PC-9 (cell line): ENCODE results near the gene CILP2.

Experiments used
- EZH2 ChIP-seq: fragments of 200-600 bp; sonication (generic); IDR thresholded peaks from 2 replicates; pipeline ENCODE4 v1.8.0; 2017; ENCODE audit warnings: antibody characterized with exemption, low read depth
- TF ChIP-seq, protein P1 (sequence below): fragments of 200-600 bp; sonication (generic); conservative IDR thresholded peaks from 2 replicates; pipeline ENCODE4 v1.6.1; 2017; ENCODE audit warnings: mixed run types, antibody characterized with exemption, mild to moderate bottlenecking, moderate library complexity

DNA sequence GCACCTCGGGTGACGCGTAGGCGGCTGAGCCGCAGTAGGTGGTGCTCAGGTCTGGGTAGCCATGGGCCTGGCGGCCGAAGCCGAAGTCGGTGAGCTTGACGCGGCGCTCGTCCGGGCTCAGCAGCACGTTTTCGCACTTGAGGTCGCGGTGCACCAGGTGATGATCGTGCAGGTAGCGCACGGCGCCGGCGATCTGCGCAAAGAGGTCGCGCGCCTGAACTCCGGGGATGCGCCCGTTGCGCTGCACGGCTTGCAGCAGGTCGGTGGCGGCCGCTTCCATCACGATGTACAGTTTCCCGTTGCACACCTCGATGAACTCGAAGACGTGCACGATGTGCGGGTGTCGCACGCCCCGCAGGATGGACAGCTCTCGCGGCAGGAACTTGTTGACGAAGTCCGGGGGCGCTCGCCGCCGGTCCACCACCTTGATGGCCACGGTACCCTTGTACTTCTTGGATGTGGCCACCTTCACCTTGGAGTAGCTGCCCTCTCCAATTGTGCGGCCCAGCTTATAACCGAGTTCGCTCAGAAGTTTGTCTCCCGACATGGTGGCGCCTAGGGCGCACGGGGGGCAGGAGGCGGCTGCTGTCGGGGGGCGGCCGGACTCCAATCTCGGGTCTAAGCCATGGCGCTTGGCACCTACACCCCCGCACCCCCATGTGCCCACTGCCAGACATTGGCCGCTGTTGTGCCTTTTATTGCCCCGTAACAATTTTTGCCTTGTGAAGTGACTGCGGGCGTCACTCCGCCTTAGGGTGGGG, 23.0 kb upstream of the CILP2 start, which contains the start of gene TSSK6:
- TF ChIP-seq, protein P1, sequence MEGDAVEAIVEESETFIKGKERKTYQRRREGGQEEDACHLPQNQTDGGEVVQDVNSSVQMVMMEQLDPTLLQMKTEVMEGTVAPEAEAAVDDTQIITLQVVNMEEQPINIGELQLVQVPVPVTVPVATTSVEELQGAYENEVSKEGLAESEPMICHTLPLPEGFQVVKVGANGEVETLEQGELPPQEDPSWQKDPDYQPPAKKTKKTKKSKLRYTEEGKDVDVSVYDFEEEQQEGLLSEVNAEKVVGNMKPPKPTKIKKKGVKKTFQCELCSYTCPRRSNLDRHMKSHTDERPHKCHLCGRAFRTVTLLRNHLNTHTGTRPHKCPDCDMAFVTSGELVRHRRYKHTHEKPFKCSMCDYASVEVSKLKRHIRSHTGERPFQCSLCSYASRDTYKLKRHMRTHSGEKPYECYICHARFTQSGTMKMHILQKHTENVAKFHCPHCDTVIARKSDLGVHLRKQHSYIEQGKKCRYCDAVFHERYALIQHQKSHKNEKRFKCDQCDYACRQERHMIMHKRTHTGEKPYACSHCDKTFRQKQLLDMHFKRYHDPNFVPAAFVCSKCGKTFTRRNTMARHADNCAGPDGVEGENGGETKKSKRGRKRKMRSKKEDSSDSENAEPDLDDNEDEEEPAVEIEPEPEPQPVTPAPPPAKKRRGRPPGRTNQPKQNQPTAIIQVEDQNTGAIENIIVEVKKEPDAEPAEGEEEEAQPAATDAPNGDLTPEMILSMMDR, result no peak
- no peak for TF ChIP-seq EZH2
